Measurements from ENCODE around the gene PCDH12.

The PCDH12 gene

DNA sequence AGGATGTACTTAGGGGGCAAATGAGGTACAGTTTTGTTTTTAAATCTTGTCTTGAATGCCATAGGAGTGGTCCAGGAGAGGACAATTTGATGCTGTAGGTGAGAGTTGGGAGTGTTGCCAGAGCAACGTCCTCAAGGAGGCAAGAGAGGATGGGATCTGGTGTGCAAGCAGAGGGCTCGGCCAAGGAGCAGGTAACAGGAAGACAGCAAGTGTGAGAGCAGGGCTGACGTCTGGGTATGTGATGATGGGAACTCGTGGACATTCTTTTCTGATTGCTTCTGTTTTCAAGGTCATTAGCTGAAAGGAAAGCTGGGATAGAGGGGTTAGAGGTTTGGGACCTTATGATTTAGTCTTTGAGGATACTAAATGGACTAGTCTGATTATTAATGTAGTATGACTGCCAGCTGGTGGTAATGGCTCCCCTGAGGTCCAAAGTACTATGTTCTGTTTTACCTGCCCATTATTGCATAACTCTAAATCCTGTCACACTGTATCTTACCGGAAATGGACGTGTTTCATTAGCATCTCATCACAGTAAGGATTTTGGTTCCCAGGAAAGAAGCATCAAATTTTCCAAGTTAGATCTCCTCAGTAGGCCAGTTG, 39.5 kb upstream of the PCDH12 start:
- no peak overlapping the region for H3K4me2 ChIP-seq (ENCODE audit: low read depth, low read length)
- H3F3A ChIP-seq (ENCODE audit: insufficient read depth, low read length): peaks cover 19% of the 10 kb centered on the region
- peaks cover 6% of the 10 kb centered on the region; the same call in 1 of the 2 replicates for H3K36me3 ChIP-seq (replicated peaks; ENCODE audit: insufficient read depth, low read length)
- H3K27me3 ChIP-seq (replicated peaks; ENCODE audit: insufficient read depth, low read length): no peaks in the 10 kb centered on the region
- H3K79me2 ChIP-seq (ENCODE audit: low read length): no peaks in the 10 kb centered on the region
- no peak overlapping the region for H2AFZ ChIP-seq (ENCODE audit: low read length)
- H3K9me3 ChIP-seq (replicated peaks; ENCODE audit: insufficient read depth, low read length): no peaks in the 10 kb centered on the region
- H3K4me1 ChIP-seq (ENCODE audit: low read length): 0 out of 2 replicates have a peak, but pooled peaks cover 2% of the 10 kb centered on the region
- DNase-seq: no peak
- no peak overlapping the region for H3K27ac ChIP-seq (ENCODE audit: low read length)
- no peak overlapping the region for H3K4me3 ChIP-seq (ENCODE audit: low read length)
- no peaks in the 10 kb centered on the region for H4K20me1 ChIP-seq (ENCODE audit: insufficient read depth, low read length)
- no peak overlapping the region for H3K9ac ChIP-seq (ENCODE audit: low read length)
- no peaks in the 10 kb centered on the region for H3K9me2 ChIP-seq (replicated peaks; ENCODE audit: insufficient read depth, low read length)
- no peak for TF ChIP-seq EZH2phosphoT487 (IDR thresholded peaks at IDR 0.05; ENCODE audit: low read length)
- TF ChIP-seq, protein P1, sequence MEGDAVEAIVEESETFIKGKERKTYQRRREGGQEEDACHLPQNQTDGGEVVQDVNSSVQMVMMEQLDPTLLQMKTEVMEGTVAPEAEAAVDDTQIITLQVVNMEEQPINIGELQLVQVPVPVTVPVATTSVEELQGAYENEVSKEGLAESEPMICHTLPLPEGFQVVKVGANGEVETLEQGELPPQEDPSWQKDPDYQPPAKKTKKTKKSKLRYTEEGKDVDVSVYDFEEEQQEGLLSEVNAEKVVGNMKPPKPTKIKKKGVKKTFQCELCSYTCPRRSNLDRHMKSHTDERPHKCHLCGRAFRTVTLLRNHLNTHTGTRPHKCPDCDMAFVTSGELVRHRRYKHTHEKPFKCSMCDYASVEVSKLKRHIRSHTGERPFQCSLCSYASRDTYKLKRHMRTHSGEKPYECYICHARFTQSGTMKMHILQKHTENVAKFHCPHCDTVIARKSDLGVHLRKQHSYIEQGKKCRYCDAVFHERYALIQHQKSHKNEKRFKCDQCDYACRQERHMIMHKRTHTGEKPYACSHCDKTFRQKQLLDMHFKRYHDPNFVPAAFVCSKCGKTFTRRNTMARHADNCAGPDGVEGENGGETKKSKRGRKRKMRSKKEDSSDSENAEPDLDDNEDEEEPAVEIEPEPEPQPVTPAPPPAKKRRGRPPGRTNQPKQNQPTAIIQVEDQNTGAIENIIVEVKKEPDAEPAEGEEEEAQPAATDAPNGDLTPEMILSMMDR (IDR thresholded peaks at IDR 0.05; ENCODE audit: low read length): no peak
- no peak for TF ChIP-seq EZH2 (optimal IDR thresholded peaks at IDR 0.05; ENCODE audit: low read depth, low read length)

DNA sequence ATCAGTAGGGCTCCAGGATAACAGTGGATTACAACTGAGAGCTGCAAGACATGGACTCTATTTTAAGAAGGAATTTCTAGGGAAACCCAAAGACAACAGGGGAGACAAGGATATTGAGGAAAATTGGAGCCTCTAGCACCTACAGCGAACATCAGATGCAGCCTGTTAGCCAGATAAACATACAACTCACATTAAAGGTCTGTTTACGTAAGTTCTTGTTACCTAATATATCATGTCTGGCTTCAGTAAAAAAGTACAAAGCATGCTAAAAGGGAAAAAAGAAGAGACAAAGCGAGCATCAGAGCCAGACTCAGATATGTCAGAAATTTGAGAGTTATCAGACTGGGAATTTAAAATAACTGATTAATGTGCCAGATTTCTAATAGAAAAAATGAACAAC, 37.7 kb upstream of the PCDH12 start:
- Histone ChIP-seq H3K27ac (ENCODE audit: low read length) (no peak overlapping the region), H3K79me2 (ENCODE audit: low read length) (no peaks in the 10 kb centered on the region), H3K4me3 (ENCODE audit: low read length) (no peak overlapping the region), H3K27me3 (replicated peaks; ENCODE audit: insufficient read depth, low read length) (no peaks in the 10 kb centered on the region), H2AFZ (ENCODE audit: low read length) (no peak overlapping the region), H3F3A (ENCODE audit: insufficient read depth, low read length) (peaks cover 4% of the 10 kb centered on the region), H3K9me2 (replicated peaks; ENCODE audit: insufficient read depth, low read length) (no peaks in the 10 kb centered on the region), H3K4me2 (ENCODE audit: low read depth, low read length) (no peak overlapping the region), H3K36me3 (replicated peaks; ENCODE audit: insufficient read depth, low read length) (no peaks in the 10 kb centered on the region), H4K20me1 (ENCODE audit: insufficient read depth, low read length) (no peaks in the 10 kb centered on the region), H3K9me3 (replicated peaks; ENCODE audit: insufficient read depth, low read length) (no peaks in the 10 kb centered on the region), H3K4me1 (ENCODE audit: low read length) (0 out of 2 replicates have a peak, but pooled peaks cover 2% of the 10 kb centered on the region), H3K9ac (ENCODE audit: low read length) (no peak overlapping the region)
- DNase-seq: no peak
- TF ChIP-seq, protein P1 (IDR thresholded peaks at IDR 0.05; ENCODE audit: low read length): no peak
- TF ChIP-seq EZH2 (optimal IDR thresholded peaks at IDR 0.05; ENCODE audit: low read depth, low read length) (no peak), EZH2phosphoT487 (IDR thresholded peaks at IDR 0.05; ENCODE audit: low read length) (no peak)

DNA sequence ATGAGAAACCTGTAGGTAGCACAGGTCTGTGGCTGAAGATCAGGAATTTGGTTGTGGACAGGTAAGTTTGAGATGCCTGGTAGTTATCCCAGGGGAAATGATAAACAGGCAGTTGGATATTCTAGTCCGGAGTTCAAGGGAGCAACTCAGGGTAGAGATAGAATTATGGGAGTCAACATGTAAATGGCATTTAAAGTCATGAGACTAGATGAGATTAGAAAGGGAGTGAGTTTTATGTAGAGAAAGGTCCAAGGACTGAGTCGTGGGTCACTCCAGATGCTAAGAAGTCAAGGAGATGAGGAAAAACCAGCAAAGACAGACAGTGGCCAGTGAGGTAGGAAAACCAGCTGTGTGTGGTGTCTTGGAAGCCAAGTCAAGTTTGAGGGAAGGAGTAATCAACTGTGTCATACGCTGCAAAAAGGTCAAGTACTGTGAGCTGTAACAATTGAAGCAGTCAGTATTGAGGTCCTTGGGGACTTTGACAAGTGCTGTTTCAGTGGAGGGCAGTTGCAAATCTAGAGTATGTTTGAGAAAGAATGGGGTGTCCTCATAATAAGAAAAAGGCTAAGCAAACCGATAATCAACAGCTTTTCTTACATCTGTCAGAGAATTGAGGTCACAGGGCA, 36.6 kb upstream of the PCDH12 start:
- H3K27me3 ChIP-seq (replicated peaks; ENCODE audit: insufficient read depth, low read length): no peaks in the 10 kb centered on the region
- TF ChIP-seq EZH2 (optimal IDR thresholded peaks at IDR 0.05; ENCODE audit: low read depth, low read length): no peak
- TF ChIP-seq EZH2phosphoT487 (IDR thresholded peaks at IDR 0.05; ENCODE audit: low read length): no peak
- TF ChIP-seq, protein P1 (IDR thresholded peaks at IDR 0.05; ENCODE audit: low read length): no peak
- H3K9me3 ChIP-seq (replicated peaks; ENCODE audit: insufficient read depth, low read length): no peaks in the 10 kb centered on the region
- no peaks in the 10 kb centered on the region for H3K9me2 ChIP-seq (replicated peaks; ENCODE audit: insufficient read depth, low read length)
- no peak overlapping the region for H2AFZ ChIP-seq (ENCODE audit: low read length)
- no peaks in the 10 kb centered on the region for H3K36me3 ChIP-seq (replicated peaks; ENCODE audit: insufficient read depth, low read length)
- no peak overlapping the region for H3K27ac ChIP-seq (ENCODE audit: low read length)
- no peak for DNase-seq
- H3F3A ChIP-seq (ENCODE audit: insufficient read depth, low read length): no peaks in the 10 kb centered on the region
- H4K20me1 ChIP-seq (ENCODE audit: insufficient read depth, low read length): no peaks in the 10 kb centered on the region
- no peak overlapping the region for H3K4me3 ChIP-seq (ENCODE audit: low read length)
- H3K9ac ChIP-seq (ENCODE audit: low read length): no peak overlapping the region
- no peak overlapping the region for H3K4me2 ChIP-seq (ENCODE audit: low read depth, low read length)
- no peaks in the 10 kb centered on the region for H3K79me2 ChIP-seq (ENCODE audit: low read length)
- H3K4me1 ChIP-seq (ENCODE audit: low read length): 0 out of 2 replicates have a peak, but pooled peaks cover 2% of the 10 kb centered on the region

Measured in MM.1S (cell line).